Fibroblast of lung (primary cell): ENCODE results near the gene FLRT2. TPM values are rescaled to one million over a fixed set of nuclear protein-coding genes. Genes with fewer than 3 reads are reported as not detected.

Experiments used
- DNase-seq, 2 donors: peaks; one replicate each; pipeline versions ENCODE4 v3.0.0 to v3.0.0-alpha.2; 2010; ENCODE audit warnings: low read depth in 2 of 2
- H2AFZ ChIP-seq: 2 replicates; pipeline ENCODE4 v1.5.1; 2012; ENCODE audit warnings: low read length, control low read depth, inconsistent platforms
- H3K27ac ChIP-seq: 2 replicates; pipeline ENCODE4 v1.5.1; 2011; ENCODE audit warnings: low read length, control low read depth; ENCODE audit not compliant: insufficient read depth
- H3K27me3 ChIP-seq: 2 replicates; pipeline ENCODE4 v1.5.1; 2011; ENCODE audit warnings: mild to moderate bottlenecking, low read length; ENCODE audit not compliant: control insufficient read depth, insufficient read depth
- H3K36me3 ChIP-seq: 2 replicates; pipeline ENCODE4 v1.5.1; 2011; ENCODE audit warnings: low read length; ENCODE audit not compliant: control insufficient read depth, insufficient read depth
- H3K4me1 ChIP-seq: 2 replicates; pipeline ENCODE4 v1.5.1; 2011; ENCODE audit warnings: low read length; ENCODE audit not compliant: control insufficient read depth, insufficient read depth; ENCODE audit errors: extremely low read depth
- H3K4me2 ChIP-seq: 2 replicates; pipeline ENCODE4 v1.5.1; 2011; ENCODE audit warnings: low read length, control low read depth; ENCODE audit not compliant: insufficient read depth; ENCODE audit errors: extremely low read depth
- H3K4me3 ChIP-seq, 4 experiments: fragments of 200-600 bp in 1 of 4; sonication (generic) in 1 of 4; replicated peaks in 1 of 4; 2 replicates each; pipeline ENCODE4 v1.5.1; 2011 to 2016; ENCODE audit warnings: low read length in 4 of 4, low read depth in 3 of 4, mild to moderate bottlenecking in 3 of 4, control low read depth in 2 of 4, inconsistent platforms in 1 of 4, mixed read lengths in 1 of 4; ENCODE audit not compliant: insufficient read depth in 1 of 4; ENCODE audit errors: control extremely low read depth in 1 of 4
- H3K79me2 ChIP-seq: 2 replicates; pipeline ENCODE4 v1.5.1; 2012; ENCODE audit warnings: mild to moderate bottlenecking, low read length, inconsistent platforms; ENCODE audit not compliant: control insufficient read depth, insufficient read depth
- H3K9ac ChIP-seq: 2 replicates; pipeline ENCODE4 v1.5.1; 2011; ENCODE audit warnings: mild to moderate bottlenecking, low read length, control low read depth; ENCODE audit not compliant: insufficient read depth
- H3K9me3 ChIP-seq: 2 replicates; pipeline ENCODE4 v1.5.1; 2012; ENCODE audit warnings: low read depth, low read length; ENCODE audit not compliant: control insufficient read depth, insufficient read depth
- H4K20me1 ChIP-seq: 2 replicates; pipeline ENCODE4 v1.5.1; 2011; ENCODE audit warnings: low read length; ENCODE audit not compliant: control insufficient read depth, insufficient read depth; ENCODE audit errors: extremely low read depth
- CTCF ChIP-seq, 2 donors: IDR thresholded peaks in 1 of 2; conservative IDR thresholded peaks in 1 of 2; 1 replicate in 1 of 2; 2 replicates in 1 of 2; pipeline ENCODE4 v1.5.1; 2011 to 2012; ENCODE audit warnings: low read length in 2 of 2, control low read depth in 1 of 2, inconsistent platforms in 1 of 2, low read depth in 1 of 2, mild to moderate bottlenecking in 1 of 2
- EZH2 ChIP-seq: IDR thresholded peaks from 2 replicates; pipeline ENCODE4 v1.5.1; 2012; ENCODE audit warnings: low read length, control low read depth, mild to moderate bottlenecking; ENCODE audit errors: missing control alignments
- polyA plus RNA-seq, 2 donors: library from polyadenylated mRNA; depleted of rRNA in 1 of 2; stranded (reverse) in 1 of 2; unstranded in 1 of 2; fragments of >200 nt; gene quantifications; 2 replicates each; pipeline ENCODE4 v1.2.1, GENCODE V29; 2011 to 2012; ENCODE audit warnings: missing spikeins in 1 of 2
- total RNA-seq: library from RNA; depleted of rRNA; stranded (reverse); fragments of >200 nt; gene quantifications from 2 replicates; pipeline ENCODE4 v1.2.1, GENCODE V29; 2014

The FLRT2 gene
- total and polyA plus RNA-seq, 2 donors (not counting 1 experiment from before 2014, with no cell fraction given) = 4.6 to 14.5 TPM

- H3K27me3 ChIP-seq = no peaks in the 10 kb centered on the region
- H3K9me3 ChIP-seq = no peaks in the 10 kb centered on the region
- H3K4me2 ChIP-seq = peak overlapping the region; percentile 30
- no peaks in the 10 kb centered on the region for H3K79me2 ChIP-seq
- H3K9ac ChIP-seq = no peak overlapping the region
- H2AFZ ChIP-seq = no peak overlapping the region
- peaks cover 6% of the 10 kb centered on the region for H3K4me1 ChIP-seq
- H4K20me1 ChIP-seq = no peaks in the 10 kb centered on the region
- H3K27ac ChIP-seq = peak overlapping the region; percentile 26
- no peak overlapping the region for H3K4me3 ChIP-seq
- H3K36me3 ChIP-seq = no peaks in the 10 kb centered on the region
- peak; percentile 80 to 90 for DNase-seq
- no peak for TF ChIP-seq CTCF (conservative IDR thresholded peaks at IDR 0.05 in 1 of 2, IDR thresholded peaks at IDR 0.05 in 1 of 2; ENCODE audit: low read depth in 1 of 2, low read length in 2 of 2)
Observed at GRCh38 chr14:85572845-85573244, 42.9 kb downstream of the FLRT2 start.

- H3K27me3 ChIP-seq = no peaks in the 10 kb centered on the region
- no peaks in the 10 kb centered on the region for H3K79me2 ChIP-seq
- H3K9me3 ChIP-seq = no peaks in the 10 kb centered on the region
- no peaks in the 10 kb centered on the region for H4K20me1 ChIP-seq
- H3K4me3 ChIP-seq = no peak overlapping the region
- TF ChIP-seq EZH2 = no peak
- TF ChIP-seq CTCF (conservative IDR thresholded peaks at IDR 0.05 in 1 of 2, IDR thresholded peaks at IDR 0.05 in 1 of 2; ENCODE audit: low read depth in 1 of 2, low read length in 2 of 2) = no peak
- no peak overlapping the region for H3K9ac ChIP-seq
- no peak overlapping the region for H2AFZ ChIP-seq
- peak in 1 of 2 donors; percentile 67 for DNase-seq
- peaks cover 6% of the 10 kb centered on the region for H3K4me1 ChIP-seq
- peak overlapping the region; percentile 30 for H3K4me2 ChIP-seq
- H3K27ac ChIP-seq = peak overlapping the region; percentile 31
- no peaks in the 10 kb centered on the region for H3K36me3 ChIP-seq
Observed at GRCh38 chr14:85573406-85573805, 43.5 kb downstream of the FLRT2 start.

DNA sequence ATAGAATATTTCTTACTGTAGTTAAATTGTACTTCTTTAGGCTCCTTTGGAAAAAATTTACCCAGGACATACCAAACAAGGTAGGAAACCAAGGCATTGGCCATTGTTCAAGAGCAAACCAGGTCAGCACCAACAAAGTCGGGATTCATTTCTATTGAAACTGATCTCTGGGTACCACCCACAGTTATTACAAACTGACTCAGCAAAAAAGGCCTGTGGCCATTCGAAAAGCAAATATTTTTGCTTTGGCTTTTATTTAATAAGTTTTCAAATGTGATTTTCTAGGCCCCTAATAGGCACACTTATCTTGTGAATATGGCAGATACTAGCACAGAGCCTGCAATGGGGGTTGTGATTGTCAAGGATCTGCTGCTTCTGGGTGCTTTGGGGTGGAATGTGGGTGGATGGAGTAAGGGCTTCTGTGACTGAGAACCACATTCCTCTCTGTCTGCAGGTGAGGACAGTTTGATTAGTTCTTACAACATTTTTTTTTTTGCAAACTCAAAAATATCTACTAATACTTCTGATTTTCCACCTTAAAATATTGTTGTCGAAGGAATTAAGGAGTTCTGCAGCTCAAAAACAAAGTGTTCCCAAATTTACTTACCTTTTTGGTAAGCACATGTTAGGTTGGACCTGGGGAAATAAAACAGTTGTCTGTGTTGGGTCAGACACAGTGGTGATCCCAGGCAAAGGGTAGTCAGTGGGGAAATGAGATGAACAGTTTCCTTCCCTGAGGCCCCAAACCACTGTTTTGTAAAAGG is 45.1 kb downstream of the FLRT2 start:
- Histone ChIP-seq H2AFZ (no peak overlapping the region), H3K9ac (no peak overlapping the region), H3K27me3 (no peaks in the 10 kb centered on the region), H3K27ac (no peak overlapping the region), H3K9me3 (no peaks in the 10 kb centered on the region), H3K4me1 (peaks cover 6% of the 10 kb centered on the region), H3K79me2 (no peaks in the 10 kb centered on the region), H3K4me3 (no peak overlapping the region), H4K20me1 (no peaks in the 10 kb centered on the region), H3K36me3 (no peaks in the 10 kb centered on the region), H3K4me2 (peak overlapping the region; percentile 46)
- TF ChIP-seq CTCF (conservative IDR thresholded peaks at IDR 0.05 in 1 of 2, IDR thresholded peaks at IDR 0.05 in 1 of 2; ENCODE audit: low read depth in 1 of 2, low read length in 2 of 2) = no peak
- TF ChIP-seq EZH2 = no peak
- DNase-seq = no peak
